Right atrium auricular region (tissue), 2 donors: ENCODE data around the gene CHD6. TPM values are rescaled to one million over a fixed set of nuclear protein-coding genes. Genes with fewer than 3 reads are reported as not detected.

Experiments used
- DNase-seq: peaks from one replicate; pipeline ENCODE4 v3.0.0-alpha.2; 2019; ENCODE audit warnings: low spot score
- H3K27ac ChIP-seq, 2 donors: fragments of 200-600 bp; sonication (generic); 1 replicate in 1 of 2; 2 replicates in 1 of 2; pipeline ENCODE4 v1.5.1; 2016 to 2019
- H3K27me3 ChIP-seq, 2 donors: fragments of 200-600 bp; sonication (generic); one replicate each; pipeline versions ENCODE4 v1.5.1 to v1.6.0; 2017 to 2019
- H3K36me3 ChIP-seq: fragments of 200-600 bp; sonication (generic); one replicate; pipeline ENCODE4 v1.5.1; 2016
- H3K4me1 ChIP-seq, 2 donors: fragments of 200-600 bp; sonication (generic); one replicate each; pipeline versions ENCODE4 v1.5.1 to v1.6.0; 2017 to 2019
- H3K4me3 ChIP-seq, 2 donors: fragments of 200-600 bp; sonication (generic); 1 replicate in 1 of 2; 2 replicates in 1 of 2; pipeline ENCODE4 v1.5.1; 2017 to 2019; ENCODE audit warnings: mild to moderate bottlenecking in 1 of 2, moderate library complexity in 1 of 2
- H3K9me3 ChIP-seq, 2 donors: fragments of 200-600 bp; sonication (generic); one replicate each; pipeline ENCODE4 v1.5.1; 2019
- total RNA-seq, 2 donors: library from RNA; depleted of rRNA; stranded (reverse); fragments of >200 nt; gene quantifications; one replicate each; pipeline ENCODE4 v1.1.0, GENCODE V29; 2016
- TF ChIP-seq, protein P1 (sequence below), 2 donors: fragments of 200-600 bp; sonication (generic); IDR thresholded peaks; one replicate each; pipeline ENCODE4 v1.5.1; 2019; ENCODE audit warnings: antibody characterized with exemption in 2 of 2

CHD6 gene
- total RNA-seq, 2 donors from 2014 or later, result 22.2 to 27.4 TPM

DNA sequence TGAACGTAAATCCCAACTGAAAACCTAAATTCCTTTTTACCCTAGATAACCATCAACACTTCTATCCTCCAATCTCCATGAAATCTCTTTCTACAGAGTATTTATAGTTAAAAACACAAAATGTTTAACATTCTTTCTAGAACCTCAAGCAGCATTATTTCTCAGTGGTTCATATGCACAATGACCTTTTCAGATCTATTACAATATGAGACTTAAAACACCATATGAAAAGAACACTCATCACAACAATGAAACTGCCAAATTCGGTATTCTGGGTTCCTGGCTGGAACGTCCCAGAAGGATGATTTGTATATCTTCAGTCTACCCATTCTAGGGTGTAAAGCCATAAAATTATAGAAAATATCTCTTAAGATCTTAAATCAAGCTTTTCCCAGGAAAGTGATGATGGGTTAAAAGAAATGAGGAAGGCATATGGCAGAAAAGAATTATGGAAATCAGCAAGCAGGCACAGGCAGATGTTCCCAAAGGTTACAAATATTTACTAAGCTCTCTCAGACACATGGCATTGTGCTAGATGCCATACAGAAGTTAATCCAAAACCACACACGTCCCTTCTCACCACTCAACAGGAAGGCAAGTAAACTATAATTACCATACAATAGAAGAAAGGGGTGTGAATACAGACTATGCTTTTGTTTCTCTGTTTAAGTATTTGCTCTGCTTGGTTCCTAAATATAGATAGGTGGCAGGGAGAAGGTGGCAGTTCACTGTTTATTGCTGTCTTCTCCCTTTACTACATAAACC lies 118.0 kb downstream of the CHD6 start:
- Histone ChIP-seq H3K4me3 (no peak overlapping the region), H3K4me1 (peaks cover 0 to 7% of the 10 kb centered on the region in 2 donors), H3K9me3 (no peaks in the 10 kb centered on the region), H3K27ac (no peak overlapping the region), H3K27me3 (no peaks in the 10 kb centered on the region), H3K36me3 (peaks cover 4% of the 10 kb centered on the region)
- TF ChIP-seq, protein P1, sequence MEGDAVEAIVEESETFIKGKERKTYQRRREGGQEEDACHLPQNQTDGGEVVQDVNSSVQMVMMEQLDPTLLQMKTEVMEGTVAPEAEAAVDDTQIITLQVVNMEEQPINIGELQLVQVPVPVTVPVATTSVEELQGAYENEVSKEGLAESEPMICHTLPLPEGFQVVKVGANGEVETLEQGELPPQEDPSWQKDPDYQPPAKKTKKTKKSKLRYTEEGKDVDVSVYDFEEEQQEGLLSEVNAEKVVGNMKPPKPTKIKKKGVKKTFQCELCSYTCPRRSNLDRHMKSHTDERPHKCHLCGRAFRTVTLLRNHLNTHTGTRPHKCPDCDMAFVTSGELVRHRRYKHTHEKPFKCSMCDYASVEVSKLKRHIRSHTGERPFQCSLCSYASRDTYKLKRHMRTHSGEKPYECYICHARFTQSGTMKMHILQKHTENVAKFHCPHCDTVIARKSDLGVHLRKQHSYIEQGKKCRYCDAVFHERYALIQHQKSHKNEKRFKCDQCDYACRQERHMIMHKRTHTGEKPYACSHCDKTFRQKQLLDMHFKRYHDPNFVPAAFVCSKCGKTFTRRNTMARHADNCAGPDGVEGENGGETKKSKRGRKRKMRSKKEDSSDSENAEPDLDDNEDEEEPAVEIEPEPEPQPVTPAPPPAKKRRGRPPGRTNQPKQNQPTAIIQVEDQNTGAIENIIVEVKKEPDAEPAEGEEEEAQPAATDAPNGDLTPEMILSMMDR (IDR thresholded peaks at IDR 0.05), result no peak
- no peak for DNase-seq

GRCh38 chr20:41499064-41499463 lies 119.1 kb downstream of the CHD6 start:
- no peaks in the 10 kb centered on the region for H3K9me3 ChIP-seq
- TF ChIP-seq, protein P1 (IDR thresholded peaks at IDR 0.05), result no peak
- H3K4me3 ChIP-seq, result no peak overlapping the region
- H3K27me3 ChIP-seq, result no peaks in the 10 kb centered on the region
- peaks cover 4% of the 10 kb centered on the region for H3K36me3 ChIP-seq
- no peak overlapping the region for H3K27ac ChIP-seq
- DNase-seq, result no peak
- H3K4me1 ChIP-seq, result peaks cover 0 to 7% of the 10 kb centered on the region in 2 donors

DNA sequence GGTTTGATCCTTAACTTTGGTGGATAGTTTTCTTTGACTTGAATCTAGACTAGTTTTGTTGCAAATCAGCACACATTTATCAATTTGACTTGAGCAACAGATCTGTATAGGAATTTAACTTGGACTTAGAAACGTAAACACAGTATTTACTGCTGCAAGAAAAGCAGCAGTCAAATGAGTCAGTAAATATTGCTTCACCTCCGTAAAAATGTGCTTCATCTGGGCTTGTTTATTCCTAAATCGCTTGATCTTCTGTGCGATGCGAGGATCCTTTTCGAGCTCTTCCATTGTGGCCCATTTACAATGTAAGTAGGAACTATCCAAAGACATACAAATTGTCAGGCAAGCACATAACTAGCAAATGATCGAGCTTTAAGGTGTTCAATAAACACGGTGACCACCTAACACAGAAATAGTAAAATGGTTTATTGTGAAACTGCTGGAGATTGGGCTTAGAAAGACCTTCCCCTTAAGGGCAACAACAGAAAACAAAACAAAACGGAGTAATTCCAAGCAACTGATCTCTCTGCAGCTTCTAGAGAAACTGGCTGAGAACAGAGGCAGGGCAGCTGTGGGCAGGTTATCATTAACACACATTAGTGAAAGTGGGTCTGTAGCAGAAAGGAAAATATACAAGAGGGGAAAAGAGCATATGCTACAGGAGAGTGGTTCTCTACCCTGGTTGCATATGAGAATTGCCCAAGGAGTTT lies 120.8 kb downstream of the CHD6 start:
- H3K36me3 ChIP-seq, result peaks cover 14% of the 10 kb centered on the region
- no peak for DNase-seq
- TF ChIP-seq, protein P1 (IDR thresholded peaks at IDR 0.05), result no peak

DNA sequence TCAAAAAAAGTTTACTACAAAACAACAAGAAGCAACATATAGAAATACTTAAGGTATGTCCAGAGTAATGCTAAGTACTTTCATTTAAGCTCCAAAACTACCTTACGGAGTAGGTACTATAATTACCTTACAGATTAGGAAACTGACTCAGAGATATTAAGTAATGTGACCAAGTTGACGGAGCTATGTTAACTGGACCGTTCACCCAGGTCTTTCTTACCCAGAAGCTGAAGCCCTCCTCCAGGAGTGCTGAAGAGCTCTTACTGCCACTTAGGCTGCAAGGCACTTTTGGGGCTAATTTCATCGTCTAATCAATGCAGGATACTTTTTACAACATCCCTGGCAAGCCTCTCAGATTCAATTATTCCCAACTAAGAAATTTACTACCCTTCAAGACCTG lies 123.7 kb downstream of the CHD6 start:
- no peak overlapping the region for H3K27ac ChIP-seq
- no peak overlapping the region for H3K4me3 ChIP-seq
- no peaks in the 10 kb centered on the region for H3K4me1 ChIP-seq
- TF ChIP-seq, protein P1 (IDR thresholded peaks at IDR 0.05), result no peak
- no peaks in the 10 kb centered on the region for H3K9me3 ChIP-seq
- no peaks in the 10 kb centered on the region for H3K27me3 ChIP-seq
- DNase-seq, result no peak
- H3K36me3 ChIP-seq, result peaks cover 43% of the 10 kb centered on the region

More for the DNA sequence above, 120.8 kb downstream of the CHD6 start:
- Histone ChIP-seq H3K4me1 (peaks cover 0 to 7% of the 10 kb centered on the region in 2 donors), H3K9me3 (no peaks in the 10 kb centered on the region), H3K4me3 (no peak overlapping the region), H3K27ac (no peak overlapping the region), H3K27me3 (no peaks in the 10 kb centered on the region)

GRCh38 chr20:41483553-41483930 lies 134.6 kb downstream of the CHD6 start:
- Histone ChIP-seq H3K27me3 (no peaks in the 10 kb centered on the region), H3K4me1 (no peaks in the 10 kb centered on the region), H3K36me3 (peaks cover 61% of the 10 kb centered on the region), H3K27ac (no peak overlapping the region), H3K9me3 (peaks cover 0 to 6% of the 10 kb centered on the region in 2 donors), H3K4me3 (no peak overlapping the region)
- DNase-seq, result no peak
- TF ChIP-seq, protein P1 (IDR thresholded peaks at IDR 0.05), result no peak
